Erythroblast (primary cell): Measurements from ENCODE around the gene CTNNA3.

Experiments used
- DNase-seq, 2 experiments: peaks; one replicate each; lab custom pipeline; 2025; lab: John Stamatoyannopoulos, UW
- GATA1 ChIP-seq: IDR thresholded peaks from 2 replicates; pipeline ENCODE4 v1.6.1; 2011; ENCODE audit warnings: low read depth, mild to moderate bottlenecking, control low read depth, low read length, moderate library complexity
- POLR2A ChIP-seq: IDR thresholded peaks from 2 replicates; pipeline ENCODE4 v1.6.1; 2011; ENCODE audit warnings: mild to moderate bottlenecking, low read length

Gene CTNNA3

DNA sequence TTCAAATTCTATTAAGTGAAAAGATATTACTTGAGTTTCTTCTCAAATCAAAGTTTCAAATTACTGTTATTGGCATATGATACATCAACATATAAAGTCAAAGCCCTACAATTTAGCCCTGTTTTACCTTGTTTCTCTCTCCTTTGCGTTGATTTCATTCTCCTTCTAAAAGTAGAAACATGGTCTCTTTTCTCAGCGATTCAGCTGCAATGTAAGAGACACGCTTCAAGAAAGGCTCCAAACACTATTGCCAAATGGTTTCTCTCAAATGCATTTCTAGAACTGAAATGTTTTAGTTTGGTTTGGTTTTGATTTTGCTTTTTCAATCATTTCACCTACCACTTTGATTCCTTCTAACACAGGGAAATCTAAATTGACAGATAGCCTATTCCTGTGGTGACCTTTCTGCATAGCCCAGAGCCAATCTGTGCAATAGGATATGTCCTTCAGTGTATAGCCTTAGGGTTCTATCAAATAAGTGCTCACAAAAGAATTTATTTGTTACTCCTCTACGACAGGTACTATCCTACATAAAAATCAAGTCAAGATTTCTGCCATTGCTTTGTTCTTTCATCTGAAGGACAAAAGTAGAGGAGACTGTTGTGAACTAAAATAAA lies 47.3 kb downstream of the CTNNA3 start:
- DNase-seq, result no peak
- TF ChIP-seq POLR2A (no peak), GATA1 (no peak)

DNA sequence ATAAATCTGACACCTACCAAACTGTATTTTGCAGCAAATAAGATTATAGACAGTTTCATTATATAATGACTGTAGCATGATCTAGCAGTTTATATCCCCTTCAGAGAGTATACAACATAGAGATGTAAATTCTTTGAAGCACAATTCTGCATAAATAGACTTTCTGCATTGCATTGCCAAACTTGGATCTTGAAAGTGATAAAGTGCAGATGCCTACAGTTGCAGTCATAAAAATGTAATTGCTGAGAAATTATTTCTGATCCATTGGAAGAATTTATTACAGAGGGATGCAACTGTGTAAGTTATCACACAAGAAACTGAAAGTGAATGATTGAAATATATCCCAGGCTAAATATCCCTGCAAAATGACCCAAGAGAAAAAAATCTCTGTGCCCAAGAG lies 65.1 kb downstream of the CTNNA3 start:
- TF ChIP-seq GATA1, result no peak
- DNase-seq, result no peak

DNA sequence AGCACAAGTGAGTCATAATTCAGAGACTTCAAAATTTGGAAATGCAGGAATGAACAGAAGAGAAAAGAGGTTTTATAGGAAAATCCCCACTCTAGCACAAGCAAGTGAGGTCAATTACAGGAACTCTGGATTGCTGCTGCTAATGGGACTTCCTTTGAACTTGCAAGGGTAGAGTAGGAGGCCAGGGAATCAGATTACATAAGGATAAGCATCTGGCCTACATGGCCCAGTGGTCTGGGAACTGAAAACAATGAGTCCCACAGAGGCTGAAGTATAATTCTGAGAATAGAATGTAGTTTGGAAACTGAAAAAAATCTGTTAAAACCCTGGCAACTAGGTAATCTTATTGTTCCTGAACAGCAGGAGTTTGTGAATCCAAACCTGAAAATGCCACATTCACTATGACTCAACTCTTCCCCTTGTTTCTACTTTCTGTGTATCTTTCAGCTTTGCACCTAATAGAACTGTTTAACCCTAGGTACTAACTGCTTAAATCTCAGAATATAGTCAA lies 66.5 kb downstream of the CTNNA3 start:
- no peak for DNase-seq
- TF ChIP-seq GATA1, result no peak

GRCh38 chr10:67622984-67623383 lies 73.0 kb downstream of the CTNNA3 start:
- no peak for DNase-seq
- TF ChIP-seq GATA1 (no peak), POLR2A (no peak)

DNA sequence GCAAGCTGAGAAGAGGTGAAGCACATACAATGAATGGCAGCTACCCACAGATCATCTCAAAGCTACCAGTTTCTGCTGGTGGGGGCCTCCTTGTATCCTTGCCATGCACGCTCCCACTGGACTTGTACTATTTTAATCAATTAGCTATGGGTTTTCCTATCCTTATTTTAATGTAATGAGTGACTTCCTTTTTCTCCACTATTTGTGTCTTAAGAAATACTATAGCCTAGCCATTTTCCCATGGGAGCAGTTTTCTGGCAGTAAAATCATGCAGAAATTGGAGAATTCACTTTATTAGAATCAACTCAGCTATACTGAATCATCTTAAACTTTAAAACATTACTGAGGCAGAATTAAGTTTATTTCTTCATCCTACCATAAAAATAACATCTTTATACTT lies 73.5 kb downstream of the CTNNA3 start:
- no peak for DNase-seq
- TF ChIP-seq POLR2A, result no peak
- no peak for TF ChIP-seq GATA1

DNA sequence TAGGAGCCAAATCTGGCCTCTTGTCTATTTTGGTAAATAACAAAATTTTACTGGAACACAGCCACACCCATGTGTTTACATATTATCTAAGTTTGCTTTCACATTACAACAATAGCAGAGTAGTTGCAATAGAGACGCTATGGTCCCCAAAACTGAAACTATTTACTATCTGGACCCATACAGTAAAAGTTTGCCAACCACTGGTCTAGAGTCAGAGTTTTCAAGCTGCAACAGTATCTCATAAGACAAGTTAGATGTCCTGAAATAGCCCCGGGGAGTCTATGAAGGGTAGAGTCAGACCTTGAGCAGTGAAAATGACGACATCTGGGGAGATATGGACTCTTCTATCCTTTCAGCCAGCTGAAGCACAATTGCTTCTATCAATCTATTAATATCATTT lies 74.2 kb downstream of the CTNNA3 start:
- no peak for DNase-seq
- TF ChIP-seq POLR2A (no peak), GATA1 (no peak)

DNA sequence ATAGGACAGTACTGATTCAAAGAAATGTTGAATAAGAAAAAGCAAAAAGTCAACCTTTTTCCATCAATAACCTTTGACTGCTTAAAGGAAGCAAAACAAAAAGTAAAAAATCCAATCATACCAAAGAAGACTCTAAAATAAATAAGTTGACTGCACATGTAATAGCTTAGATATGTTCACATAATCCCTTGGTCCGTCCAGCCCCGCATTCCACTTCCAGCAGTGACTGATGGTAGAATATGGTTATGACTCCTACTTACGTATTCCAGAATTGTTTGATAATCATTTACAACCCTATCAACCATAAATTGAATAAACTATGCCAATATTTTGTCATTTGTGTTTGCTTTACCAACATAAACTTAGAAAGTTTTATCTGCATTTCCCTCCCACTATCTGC lies 77.9 kb downstream of the CTNNA3 start:
- no peak for DNase-seq
- TF ChIP-seq POLR2A (no peak), GATA1 (no peak)

DNA sequence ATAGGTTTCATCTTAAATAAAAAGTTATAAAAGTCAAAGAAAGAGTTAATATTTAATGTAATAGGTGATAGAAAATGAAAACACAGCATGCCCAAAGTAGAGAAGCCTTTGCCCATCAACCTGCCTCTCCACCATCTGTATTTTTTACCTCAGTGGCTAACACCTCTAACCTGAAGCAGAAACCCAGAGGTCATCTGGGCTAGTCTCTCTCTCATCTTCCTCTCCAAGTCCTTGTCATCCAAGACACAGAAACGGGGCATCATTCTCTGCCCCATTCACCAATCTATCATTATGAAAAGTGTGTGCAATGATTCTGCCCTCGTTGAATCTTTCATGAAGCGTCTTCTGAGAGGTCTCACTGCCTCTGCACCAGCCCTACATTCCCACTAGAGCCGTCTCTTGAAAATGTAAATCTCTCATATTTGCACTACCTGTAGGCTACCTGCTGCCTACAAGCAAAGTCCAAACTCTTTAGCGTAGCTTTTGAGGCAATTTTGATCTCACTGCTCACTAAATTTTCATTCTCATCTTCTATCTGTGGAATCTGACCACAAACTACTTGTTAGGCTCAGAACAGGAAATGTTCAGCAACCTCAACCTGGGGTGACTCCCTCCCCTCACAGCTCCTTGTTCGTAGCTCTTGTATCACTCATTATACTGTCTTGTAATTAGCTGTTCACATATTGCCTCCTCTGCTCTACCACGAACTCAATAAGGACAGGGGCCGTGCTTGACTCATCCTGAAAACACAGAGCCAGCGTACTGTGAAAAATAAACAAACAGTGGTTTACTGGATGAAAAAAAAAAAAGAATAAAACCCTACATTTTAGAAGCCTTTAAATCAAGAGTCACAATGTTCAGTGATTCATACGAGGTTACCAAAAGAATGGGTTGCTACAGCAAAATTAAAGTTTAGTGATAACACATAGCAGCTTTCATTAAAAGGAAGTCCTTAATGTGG lies 83.1 kb downstream of the CTNNA3 start:
- DNase-seq, result no peak
- TF ChIP-seq POLR2A (no peak), GATA1 (no peak)

DNA sequence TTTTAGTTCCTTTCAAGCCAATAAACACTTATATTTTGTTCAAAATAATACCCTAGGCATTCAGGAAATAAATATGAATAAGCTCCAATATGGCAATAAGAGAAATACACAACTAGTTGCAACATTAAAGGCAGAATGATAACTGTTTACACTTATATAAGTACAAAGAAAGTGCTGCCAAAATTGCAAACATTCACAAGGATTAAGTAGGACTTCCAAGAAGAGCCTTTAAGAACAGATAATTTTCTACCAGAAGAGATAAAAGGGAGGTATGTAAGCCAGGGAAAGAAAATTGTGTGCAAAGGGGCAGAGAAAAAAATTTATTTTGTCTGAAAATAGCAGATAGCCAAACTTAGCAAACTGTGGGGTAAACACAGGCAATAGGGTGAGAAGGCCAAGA lies 83.8 kb downstream of the CTNNA3 start:
- no peak for DNase-seq

DNA sequence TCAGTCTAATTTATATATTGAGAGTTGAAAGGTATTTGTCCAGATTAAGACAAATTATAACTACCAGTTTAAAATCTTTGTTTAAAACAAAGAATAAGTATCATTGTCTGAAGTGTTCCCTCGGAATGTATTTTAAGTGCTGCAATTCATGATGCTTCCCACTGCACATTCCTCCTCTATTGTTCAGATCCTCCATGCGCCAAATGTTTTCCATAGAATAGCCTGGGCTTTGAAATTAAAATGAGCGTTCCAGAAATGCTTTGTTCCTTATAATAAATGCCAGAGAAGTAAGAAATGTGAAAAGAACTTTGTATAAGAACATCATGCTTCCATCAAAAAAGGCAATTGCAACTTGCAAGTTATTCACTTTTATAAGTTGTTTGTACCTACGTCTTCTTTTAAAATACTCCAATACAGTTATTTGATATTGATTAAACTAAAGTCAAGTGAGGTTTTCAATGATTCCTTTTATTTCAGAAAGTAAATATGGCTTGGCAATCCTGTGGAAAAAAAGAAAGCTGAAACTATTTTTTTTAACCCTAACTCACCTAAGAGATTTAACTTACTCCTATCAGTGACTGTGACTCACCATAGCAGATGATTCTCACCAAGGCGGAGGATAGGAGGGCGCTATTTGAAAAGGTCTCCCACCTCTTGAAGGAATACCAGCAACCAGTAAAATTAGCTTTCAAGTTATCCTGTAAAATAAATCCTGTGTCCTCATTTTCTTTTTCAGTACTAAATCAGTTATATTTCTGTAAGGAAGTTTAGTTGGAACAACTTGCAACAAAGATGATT lies 85.8 kb downstream of the CTNNA3 start:
- no peak for DNase-seq
- TF ChIP-seq GATA1, result no peak
- TF ChIP-seq POLR2A, result no peak

More for the DNA sequence above, 83.8 kb downstream of the CTNNA3 start:
- TF ChIP-seq GATA1 (no peak), POLR2A (no peak)

- TF ChIP-seq POLR2A, result no peak
- no peak for DNase-seq
These were observed 88.0 kb downstream of the CTNNA3 start for GRCh38 chr10:67608001-67608400.

DNA sequence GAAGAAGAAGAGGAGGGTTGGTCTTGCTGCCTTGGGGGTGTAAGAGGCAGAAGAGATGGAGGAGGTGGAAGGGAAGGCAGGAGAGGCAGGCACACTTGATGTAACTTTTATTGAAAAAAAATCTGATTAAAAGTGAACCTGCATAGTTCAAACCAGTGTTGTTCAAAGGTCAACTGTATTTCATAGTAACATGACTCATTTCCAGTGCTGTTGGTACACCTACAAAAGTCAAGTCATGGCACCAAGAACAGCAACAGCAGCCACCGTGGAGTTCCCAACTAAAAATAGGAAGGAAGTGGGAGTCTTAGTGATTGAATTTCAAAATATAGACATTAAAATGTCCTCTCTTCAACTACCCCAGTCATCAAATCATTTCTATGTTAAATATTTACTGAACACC lies 88.5 kb downstream of the CTNNA3 start:
- DNase-seq, result no peak
- TF ChIP-seq GATA1, result no peak
- TF ChIP-seq POLR2A, result no peak

- DNase-seq, result no peak
- TF ChIP-seq GATA1 (no peak), POLR2A (no peak)
These were observed 89.4 kb downstream of the CTNNA3 start for GRCh38 chr10:67606572-67606971.

- DNase-seq, result no peak
- TF ChIP-seq GATA1 (no peak), POLR2A (no peak)
These were observed 92.3 kb downstream of the CTNNA3 start for GRCh38 chr10:67603701-67604100.

GRCh38 chr10:67603086-67603485 lies 92.9 kb downstream of the CTNNA3 start:
- no peak for DNase-seq
- TF ChIP-seq POLR2A (no peak), GATA1 (no peak)
